ENCODE measurements around the gene GOLGA8R.
A peak's percentile ranks its signal among the peaks of the same experiment; 100 is the strongest.
"Not testable (repeated sequence)": the region's sequence is repeated elsewhere in the genome, so short reads cannot be mapped to it uniquely, and the experiment has no call there.

Gene GOLGA8R

GRCh38 chr15:30414160-30414559, at the start of gene GOLGA8R:
Gene GOLGA8R, minus strand, starts transcription at chr15:30414260. Its CDS starts 98 bp downstream, at chr15:30414162.
- FAIRE-seq: not testable (repeated sequence)

GRCh38 chr15:30463849-30464248, 49.8 kb upstream of the GOLGA8R start:
- not testable (repeated sequence) for FAIRE-seq

GRCh38 chr15:30462176-30462575, 48.1 kb upstream of the GOLGA8R start:
- not testable (repeated sequence) for FAIRE-seq

- FAIRE-seq: peak; percentile 70
Measured at GRCh38 chr15:30452702-30453101, 38.6 kb upstream of the GOLGA8R start.

GRCh38 chr15:30438348-30438747, 24.3 kb upstream of the GOLGA8R start:
- peak; percentile 21 for FAIRE-seq

- FAIRE-seq: not testable (repeated sequence)
Measured at GRCh38 chr15:30435878-30436277, 21.8 kb upstream of the GOLGA8R start.

- FAIRE-seq: not testable (repeated sequence)
Measured at GRCh38 chr15:30420723-30421122, 6.7 kb upstream of the GOLGA8R start.

GRCh38 chr15:30407636-30408035, 6.4 kb downstream of the GOLGA8R start:
- not testable (repeated sequence) for FAIRE-seq

GRCh38 chr15:30398988-30399387, 15.1 kb downstream of the GOLGA8R start:
- not testable (repeated sequence) for FAIRE-seq

GRCh38 chr15:30393664-30393991, 20.4 kb downstream of the GOLGA8R start:
- FAIRE-seq: not testable (repeated sequence)

GRCh38 chr15:30392766-30393663, 21.0 kb downstream of the GOLGA8R start, which contains the start of gene CHRFAM7A:
Gene CHRFAM7A, minus strand, starts transcription at chr15:30393540. Its CDS starts 10,189 bp downstream, at chr15:30383351.
- not testable (repeated sequence) for FAIRE-seq

GRCh38 chr15:30386318-30386887, 27.7 kb downstream of the GOLGA8R start:
- FAIRE-seq: not testable (repeated sequence)

- FAIRE-seq: not testable (repeated sequence)
Measured at GRCh38 chr15:30377082-30377413, 37.0 kb downstream of the GOLGA8R start.

GRCh38 chr15:30376375-30377081, 37.5 kb downstream of the GOLGA8R start:
- FAIRE-seq: not testable (repeated sequence)

- not testable (repeated sequence) for FAIRE-seq
Measured at GRCh38 chr15:30375872-30376271, 38.2 kb downstream of the GOLGA8R start.

- not testable (repeated sequence) for FAIRE-seq
Measured at GRCh38 chr15:30374862-30375261, 39.2 kb downstream of the GOLGA8R start.

- FAIRE-seq: not testable (repeated sequence)
Measured at GRCh38 chr15:30368271-30368670, 45.8 kb downstream of the GOLGA8R start.

- not testable (repeated sequence) for FAIRE-seq
Measured at GRCh38 chr15:30367246-30367645, 46.8 kb downstream of the GOLGA8R start.

GRCh38 chr15:30361404-30361803, 52.7 kb downstream of the GOLGA8R start:
- not testable (repeated sequence) for FAIRE-seq

- FAIRE-seq: not testable (repeated sequence)
Measured at GRCh38 chr15:30360990-30361389, 53.1 kb downstream of the GOLGA8R start.

- not testable (repeated sequence) for FAIRE-seq
Measured at GRCh38 chr15:30355043-30355442, 59.0 kb downstream of the GOLGA8R start.
